LoVo (cell line): Measurements from ENCODE around the gene FAM53A.

Experiments used
- DNase-seq: peaks from one replicate; pipeline ENCODE4 v3.0.0-alpha.2; 2016; ENCODE audit warnings: low spot score

The FAM53A gene

GRCh38 chr4:1591107-1591506 is 93.0 kb downstream of the FAM53A start:
- DNase-seq, result no peak

GRCh38 chr4:1590244-1590643 is 93.9 kb downstream of the FAM53A start:
- DNase-seq, result no peak
